NOMO-1 treated with dmso at 0.1 percent for 144 hours (cell line): ENCODE results near the gene NCAPH2.

Source experiments
- DNase-seq: peaks from one replicate; lab custom pipeline; 2025; ENCODE audit not compliant: unreplicated experiment; lab: John Stamatoyannopoulos, UW

The NCAPH2 gene

GRCh38 chr22:50473855-50474671 lies 34.0 kb upstream of the NCAPH2 start:
- peak; percentile 25 for DNase-seq

GRCh38 chr22:50474710-50475651 lies 33.0 kb upstream of the NCAPH2 start, which contains the start of gene SBF1:
Gene SBF1, minus strand, starts transcription at chr22:50475035. Its CDS starts 195 bp downstream, at chr22:50474840.
- DNase-seq = peak; percentile 70

GRCh38 chr22:50475652-50476002 lies 32.4 kb upstream of the NCAPH2 start:
- no peak for DNase-seq

GRCh38 chr22:50476868-50477267 lies 31.2 kb upstream of the NCAPH2 start:
- DNase-seq = no peak

- DNase-seq = no peak
Observed at GRCh38 chr22:50477923-50478322, 30.1 kb upstream of the NCAPH2 start.

GRCh38 chr22:50479721-50480120 lies 28.3 kb upstream of the NCAPH2 start:
- DNase-seq = no peak

GRCh38 chr22:50481045-50481439 lies 27.0 kb upstream of the NCAPH2 start:
- DNase-seq = no peak

GRCh38 chr22:50481440-50482106 lies 26.5 kb upstream of the NCAPH2 start, which contains the start of gene ADM2:
Gene ADM2, plus strand, starts transcription at chr22:50481543. Its CDS starts 305 bp downstream, at chr22:50481848.
- no peak for DNase-seq

GRCh38 chr22:50482107-50483074 lies 25.6 kb upstream of the NCAPH2 start:
- DNase-seq = no peak

- DNase-seq = no peak
Observed at GRCh38 chr22:50483106-50483505, 24.9 kb upstream of the NCAPH2 start.

- no peak for DNase-seq
Observed at GRCh38 chr22:50483556-50483955, 24.5 kb upstream of the NCAPH2 start.

GRCh38 chr22:50483977-50484853 lies 23.8 kb upstream of the NCAPH2 start:
- DNase-seq = no peak

GRCh38 chr22:50485221-50486131 lies 22.5 kb upstream of the NCAPH2 start:
- DNase-seq = no peak

GRCh38 chr22:50486561-50487289 lies 21.3 kb upstream of the NCAPH2 start, which contains the start of gene MIOX:
Gene MIOX, plus strand, starts transcription at chr22:50486859. Its CDS starts 39 bp downstream, at chr22:50486898.
- no peak for DNase-seq

- DNase-seq = no peak
Observed at GRCh38 chr22:50487290-50488005, 20.6 kb upstream of the NCAPH2 start.

- DNase-seq = no peak
Observed at GRCh38 chr22:50488006-50488677, 19.9 kb upstream of the NCAPH2 start.
